H1 (cell line): ENCODE measurements around the gene ALDH1A2.

Experiments
- EP300 ChIP-seq, 2 experiments: IDR thresholded peaks; 1 replicate in 1 of 2; 2 replicates in 1 of 2; pipeline ENCODE4 v1.6.1; 2011 to 2012; ENCODE audit warnings: low read depth in 2 of 2, low read length in 2 of 2, mild to moderate bottlenecking in 2 of 2, borderline replicate concordance in 1 of 2, inconsistent platforms in 1 of 2, moderate library complexity in 1 of 2
- JUND ChIP-seq: IDR thresholded peaks from 2 replicates; pipeline ENCODE4 v1.6.1; 2011; ENCODE audit warnings: mild to moderate bottlenecking, improper control_type of control experiment, low read length
- MAFK ChIP-seq: IDR thresholded peaks from 2 replicates; pipeline ENCODE4 v1.6.1; 2012; ENCODE audit warnings: low read depth, mild to moderate bottlenecking, improper control_type of control experiment, low read length
- POLR2A ChIP-seq, 2 experiments: IDR thresholded peaks; 1 replicate in 1 of 2; 2 replicates in 1 of 2; pipeline ENCODE4 v1.6.1; 2011; ENCODE audit warnings: low read depth in 2 of 2, low read length in 2 of 2, mild to moderate bottlenecking in 2 of 2; ENCODE audit errors: control extremely low read depth in 1 of 2
- TEAD4 ChIP-seq: IDR thresholded peaks from 2 replicates; pipeline ENCODE4 v1.6.1; 2012; ENCODE audit warnings: low read depth, low read length, inconsistent platforms, mixed read lengths
- TF ChIP-seq, protein P1 (sequence below), 3 experiments: IDR thresholded peaks; 1 replicate in 2 of 3; 2 replicates in 1 of 3; pipeline versions ENCODE4 v1.5.1 to v1.6.1; 2011; ENCODE audit warnings: low read length in 3 of 3, mild to moderate bottlenecking in 3 of 3, inconsistent platforms in 2 of 3, low read depth in 1 of 3, moderate library complexity in 1 of 3; ENCODE audit not compliant: insufficient read depth in 1 of 3; ENCODE audit errors: control extremely low read depth in 1 of 3

DNA sequence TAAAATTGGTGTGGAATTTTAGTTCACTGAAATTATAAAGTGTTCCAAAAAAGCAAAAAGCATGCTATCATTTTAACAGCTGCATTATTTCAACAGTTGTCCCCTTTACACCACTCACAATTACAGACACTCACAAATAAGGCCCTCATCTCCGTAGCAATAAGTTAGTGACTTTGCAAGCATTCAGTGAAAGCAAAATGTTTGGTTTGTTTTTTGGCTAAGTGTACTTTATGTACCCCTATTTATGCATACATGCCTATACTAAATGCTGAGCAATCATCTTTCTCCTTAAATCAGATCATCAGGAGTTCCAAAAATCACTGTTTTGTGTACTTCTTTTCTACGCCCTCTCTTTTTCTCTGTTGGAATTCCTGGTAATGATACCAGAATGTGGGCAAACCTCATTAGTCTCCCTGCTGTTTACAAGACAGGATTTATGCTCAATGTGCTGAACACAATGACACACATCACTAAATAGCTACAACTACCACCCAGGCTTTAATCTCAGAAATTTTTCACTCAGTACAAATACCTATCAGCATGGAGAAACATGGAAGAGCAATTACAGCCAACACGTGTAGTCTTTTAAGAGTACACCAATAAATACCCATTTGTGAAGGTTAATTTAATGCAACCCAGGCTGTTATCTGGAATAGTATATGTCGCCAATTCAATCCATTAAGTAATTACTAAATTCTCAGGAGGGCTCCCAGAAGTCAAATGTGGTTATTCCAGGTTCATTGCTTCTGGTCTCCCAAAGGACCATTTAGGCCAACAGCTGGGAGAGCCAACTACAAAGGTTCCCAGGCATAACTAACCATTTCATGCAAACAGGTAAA lies 12.0 kb downstream of the ALDH1A2 start:
- TF ChIP-seq MAFK (no peak), EP300 (IDR thresholded peaks at IDR 0.05; ENCODE audit: borderline replicate concordance in 1 of 2, low read depth in 2 of 2, low read length in 2 of 2) (no peak), POLR2A (IDR thresholded peaks at IDR 0.05; ENCODE audit: control extremely low read depth in 1 of 2, low read depth in 2 of 2, low read length in 2 of 2) (no peak), TEAD4 (no peak), JUND (no peak)
- TF ChIP-seq, protein P1, sequence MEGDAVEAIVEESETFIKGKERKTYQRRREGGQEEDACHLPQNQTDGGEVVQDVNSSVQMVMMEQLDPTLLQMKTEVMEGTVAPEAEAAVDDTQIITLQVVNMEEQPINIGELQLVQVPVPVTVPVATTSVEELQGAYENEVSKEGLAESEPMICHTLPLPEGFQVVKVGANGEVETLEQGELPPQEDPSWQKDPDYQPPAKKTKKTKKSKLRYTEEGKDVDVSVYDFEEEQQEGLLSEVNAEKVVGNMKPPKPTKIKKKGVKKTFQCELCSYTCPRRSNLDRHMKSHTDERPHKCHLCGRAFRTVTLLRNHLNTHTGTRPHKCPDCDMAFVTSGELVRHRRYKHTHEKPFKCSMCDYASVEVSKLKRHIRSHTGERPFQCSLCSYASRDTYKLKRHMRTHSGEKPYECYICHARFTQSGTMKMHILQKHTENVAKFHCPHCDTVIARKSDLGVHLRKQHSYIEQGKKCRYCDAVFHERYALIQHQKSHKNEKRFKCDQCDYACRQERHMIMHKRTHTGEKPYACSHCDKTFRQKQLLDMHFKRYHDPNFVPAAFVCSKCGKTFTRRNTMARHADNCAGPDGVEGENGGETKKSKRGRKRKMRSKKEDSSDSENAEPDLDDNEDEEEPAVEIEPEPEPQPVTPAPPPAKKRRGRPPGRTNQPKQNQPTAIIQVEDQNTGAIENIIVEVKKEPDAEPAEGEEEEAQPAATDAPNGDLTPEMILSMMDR (IDR thresholded peaks at IDR 0.05; ENCODE audit: control extremely low read depth in 1 of 3, insufficient read depth in 1 of 3, low read depth in 1 of 3, low read length in 3 of 3), result no peak
